Panc1 (cell line): Measurements from ENCODE around the gene MOBP. TPM values are rescaled to one million over a fixed set of nuclear protein-coding genes. Genes with fewer than 3 reads are reported as not detected.

Experiments
- ATAC-seq: fragments of 200-7000 bp; cut with Tn5 transposase; 2 replicates; pipeline ENCODE4 v1.9.1; 2020; ENCODE audit warnings: mild to moderate bottlenecking, moderate library complexity
- BruUV-seq: library from RNA; stranded (reverse); fragments of 400-500 nt; replicated peaks from 2 replicates; lab custom pipeline; 2021; lab: Mats Ljungman, UMichigan
- CTCF ChIA-PET: fragments of 300-600 bp; sonication (Branson Sonifier 250); formaldehyde crosslinking; loops from one replicate; lab custom pipeline; 2022; ENCODE audit warnings: antibody characterized with exemption; lab: Charles Lee
- POLR2A ChIA-PET: fragments of 300-600 bp; sonication (Branson Sonifier 250); formaldehyde crosslinking; loops from one replicate; lab custom pipeline; 2022; ENCODE audit warnings: antibody characterized with exemption; lab: Charles Lee
- DNase-seq: peaks from one replicate; pipeline ENCODE4 v3.0.0-alpha.2; 2010; ENCODE audit warnings: low read depth, low spot score
- H3K27ac ChIP-seq: 2 replicates; pipeline ENCODE4 v1.5.1; 2011; ENCODE audit warnings: mild to moderate bottlenecking, low read length, inconsistent platforms
- H3K27me3 ChIP-seq: fragments of 200-500 bp; sonication (Bioruptor generic); 2 replicates; pipeline ENCODE4 v1.6.0; 2014; ENCODE audit warnings: low read length, inconsistent platforms; ENCODE audit not compliant: control insufficient read depth, insufficient read depth
- H3K36me3 ChIP-seq: fragments of 200-500 bp; sonication (Bioruptor generic); 2 replicates; pipeline ENCODE4 v1.5.1; 2014; ENCODE audit warnings: inconsistent platforms, mild to moderate bottlenecking, low read length, moderate library complexity; ENCODE audit not compliant: control insufficient read depth, insufficient read depth
- H3K4me1 ChIP-seq: 2 replicates; pipeline ENCODE4 v1.5.1; 2011; ENCODE audit warnings: inconsistent platforms, mild to moderate bottlenecking, low read length, moderate library complexity; ENCODE audit not compliant: control insufficient read depth, insufficient read depth
- H3K4me3 ChIP-seq, 2 experiments: 2 replicates each; pipeline ENCODE4 v1.5.1; 2011 to 2012; ENCODE audit warnings: low read depth in 2 of 2, low read length in 2 of 2, mild to moderate bottlenecking in 2 of 2, inconsistent platforms in 1 of 2, moderate library complexity in 1 of 2
- H3K9me3 ChIP-seq: fragments of 200-500 bp; sonication (Bioruptor generic); 2 replicates; pipeline ENCODE4 v1.5.1; 2014; ENCODE audit warnings: low read depth, mild to moderate bottlenecking, inconsistent platforms, low read length, moderate library complexity; ENCODE audit not compliant: control insufficient read depth, insufficient read depth
- CTCF ChIP-seq: fragments of 450-650 bp; IDR thresholded peaks from 2 replicates; pipeline ENCODE4 v1.5.1; 2017; ENCODE audit warnings: mild to moderate bottlenecking
- POLR2AphosphoS5 ChIP-seq: IDR thresholded peaks from 2 replicates; pipeline ENCODE4 v1.6.1; 2012; ENCODE audit warnings: mild to moderate bottlenecking, low read depth, low read length, moderate library complexity
- REST ChIP-seq, 2 experiments: IDR thresholded peaks; 2 replicates each; pipeline ENCODE4 v1.6.1; 2011 to 2012; ENCODE audit warnings: low read depth in 2 of 2, control low read depth in 1 of 2, low read length in 1 of 2, mild to moderate bottlenecking in 1 of 2, moderate library complexity in 1 of 2; ENCODE audit not compliant: insufficient read depth in 1 of 2
- SIN3A ChIP-seq: IDR thresholded peaks from 2 replicates; pipeline ENCODE4 v1.6.1; 2012; ENCODE audit warnings: low read depth, mild to moderate bottlenecking, low read length, moderate library complexity, borderline replicate concordance; ENCODE audit not compliant: insufficient read depth
- TCF7L2 ChIP-seq: IDR thresholded peaks from 2 replicates; pipeline ENCODE4 v1.6.1; 2011; ENCODE audit warnings: mild to moderate bottlenecking, low read depth, low read length, inconsistent platforms
- in situ Hi-C: cut with HindIII; loops from 2 replicates; pipeline ENCODE4 v1.10.0; 2016; ENCODE audit warnings: low sequenced_read_pairs, low pct_unique_long_range_greater_than_20kb
- intact Hi-C: fragments of 100-400 bp; cut with micrococcal nuclease; formaldehyde crosslinking; loops from one replicate; pipeline ENCODE4 v1.10.0; 2022; ENCODE audit not compliant: unreplicated experiment
- total RNA-seq: library from RNA; stranded (reverse); gene quantifications from one replicate; pipeline ENCODE4 v1.2.1, GENCODE V29; 2021; ENCODE audit not compliant: unreplicated experiment

The MOBP gene
- total RNA-seq, 1 experiment from 2014 or later = not detected

- in situ Hi-C loops = no loop called here
- DNase-seq (no peak), ATAC-seq (no peak)
- H3K27ac ChIP-seq = no peak overlapping the region
- ChIA-PET POLR2A (no interaction called here), CTCF (no interaction called here)
- H3K9me3 ChIP-seq = no peaks in the 10 kb centered on the region
- no TSS peak for BruUV-seq
- H3K4me3 ChIP-seq = no peak overlapping the region
- H3K27me3 ChIP-seq = no peaks in the 10 kb centered on the region
- TF ChIP-seq TCF7L2 (no peak), POLR2AphosphoS5 (no peak), SIN3A (no peak), CTCF (no peak), REST (IDR thresholded peaks at IDR 0.05; ENCODE audit: insufficient read depth in 1 of 2, low read depth in 2 of 2, low read length in 1 of 2) (no peak)
- H3K36me3 ChIP-seq = no peaks in the 10 kb centered on the region
- intact Hi-C loops = no loop called here
- no peaks in the 10 kb centered on the region for H3K4me1 ChIP-seq
Measured at GRCh38 chr3:39469945-39470344, 2.5 kb downstream of the MOBP start.

- ATAC-seq = no peak
- intact Hi-C loops = no loop called here
- in situ Hi-C loops = no loop called here
- POLR2A ChIA-PET = no interaction called here
- DNase-seq = no peak
- Histone ChIP-seq H3K4me3 (no peak overlapping the region), H3K36me3 (no peaks in the 10 kb centered on the region), H3K4me1 (no peaks in the 10 kb centered on the region), H3K27me3 (no peaks in the 10 kb centered on the region), H3K27ac (no peak overlapping the region), H3K9me3 (no peaks in the 10 kb centered on the region)
- CTCF ChIA-PET = no interaction called here
- TF ChIP-seq SIN3A = no peak
- TF ChIP-seq REST (IDR thresholded peaks at IDR 0.05; ENCODE audit: insufficient read depth in 1 of 2, low read depth in 2 of 2, low read length in 1 of 2) = no peak
- no peak for TF ChIP-seq CTCF
- TF ChIP-seq POLR2AphosphoS5 = no peak
- BruUV-seq = no TSS peak
Measured at GRCh38 chr3:39471652-39472051, 4.2 kb downstream of the MOBP start.
